ENCODE results near the gene CAVIN4. TPM values are rescaled to one million over a fixed set of nuclear protein-coding genes. Genes with fewer than 3 reads are reported as not detected.
A peak's percentile ranks its signal among the peaks of the same experiment; 100 is the strongest.

CAVIN4 gene
- total RNA-seq, 1 donor from 2014 or later = 0.98 TPM

- no peak for TF ChIP-seq CTCF (conservative IDR thresholded peaks at IDR 0.05; ENCODE audit: low read depth, low read length)
- H3K4me3 ChIP-seq (ENCODE audit: low read depth, low read length) = no peak overlapping the region
- no peak for DNase-seq (ENCODE audit: low read depth)
Measured at GRCh38 chr9:100561256-100561655, 16.6 kb upstream of the CAVIN4 start.

GRCh38 chr9:100567856-100568255 lies 10.0 kb upstream of the CAVIN4 start:
- H3K4me3 ChIP-seq (ENCODE audit: low read depth, low read length) = no peak overlapping the region
- no peak for TF ChIP-seq CTCF (conservative IDR thresholded peaks at IDR 0.05; ENCODE audit: low read depth, low read length)
- DNase-seq (ENCODE audit: low read depth) = no peak

- no peak overlapping the region for H3K4me3 ChIP-seq (ENCODE audit: low read depth, low read length)
- no peak for DNase-seq (ENCODE audit: low read depth)
- TF ChIP-seq CTCF (conservative IDR thresholded peaks at IDR 0.05; ENCODE audit: low read depth, low read length) = no peak
Measured at GRCh38 chr9:100573655-100574260, 4.1 kb upstream of the CAVIN4 start.

GRCh38 chr9:100575006-100575405 lies 2.9 kb upstream of the CAVIN4 start:
- no peak overlapping the region for H3K4me3 ChIP-seq (ENCODE audit: low read depth, low read length)
- TF ChIP-seq CTCF (conservative IDR thresholded peaks at IDR 0.05; ENCODE audit: low read depth, low read length) = no peak
- DNase-seq (ENCODE audit: low read depth) = no peak

GRCh38 chr9:100575765-100576386 lies 2.0 kb upstream of the CAVIN4 start:
- no peak overlapping the region for H3K4me3 ChIP-seq (ENCODE audit: low read depth, low read length)
- no peak for TF ChIP-seq CTCF (conservative IDR thresholded peaks at IDR 0.05; ENCODE audit: low read depth, low read length)
- DNase-seq (ENCODE audit: low read depth) = peak; percentile 15

GRCh38 chr9:100578610-100579009 lies 731 bp downstream of the CAVIN4 start:
- DNase-seq (ENCODE audit: low read depth) = no peak
- no peak for TF ChIP-seq CTCF (conservative IDR thresholded peaks at IDR 0.05; ENCODE audit: low read depth, low read length)
- H3K4me3 ChIP-seq (ENCODE audit: low read depth, low read length) = no peak overlapping the region

GRCh38 chr9:100579665-100580064 lies 1.8 kb downstream of the CAVIN4 start:
- DNase-seq (ENCODE audit: low read depth) = no peak
- no peak for TF ChIP-seq CTCF (conservative IDR thresholded peaks at IDR 0.05; ENCODE audit: low read depth, low read length)
- no peak overlapping the region for H3K4me3 ChIP-seq (ENCODE audit: low read depth, low read length)
